Measurements from ENCODE around the gene WNT3A.

WNT3A gene

DNA sequence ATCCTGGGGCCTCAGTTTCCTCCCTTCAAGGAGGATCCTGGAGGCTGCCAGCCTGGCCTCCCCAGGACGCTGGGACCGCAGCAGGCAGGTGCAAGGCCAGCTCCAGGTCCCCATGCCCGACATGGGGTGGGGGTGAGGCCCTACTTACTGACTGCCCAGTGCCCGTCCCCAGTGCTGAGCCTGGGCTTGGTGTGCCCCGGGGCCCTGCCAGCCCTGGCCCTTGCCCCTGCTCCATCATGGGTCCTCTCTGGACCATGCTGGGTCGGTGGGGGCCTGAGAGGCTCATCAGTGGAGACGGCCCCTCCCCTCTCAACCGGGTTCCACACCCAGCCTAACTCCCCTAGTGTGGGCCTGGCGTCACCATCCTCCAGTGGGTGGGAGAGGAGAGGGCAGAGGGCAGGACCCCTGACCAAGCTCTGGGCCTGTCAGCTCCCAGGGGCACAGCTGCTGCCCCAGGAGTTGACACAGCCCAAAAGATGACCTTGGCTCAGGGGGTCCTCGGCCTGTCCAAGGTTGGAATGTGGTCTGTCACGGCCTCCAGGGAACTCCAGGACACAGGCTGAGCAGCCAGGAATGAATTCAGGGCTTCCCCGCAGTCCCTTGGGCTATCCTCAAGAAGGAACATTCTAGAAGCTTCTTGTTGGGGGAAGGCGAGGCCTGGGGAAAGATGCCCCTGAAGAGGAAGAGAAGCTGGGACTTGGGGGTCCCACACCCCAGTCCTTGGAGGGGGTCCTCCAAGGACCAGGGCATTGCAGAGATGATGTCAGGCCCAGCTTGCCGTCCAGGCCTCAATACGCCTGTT lies 58.1 kb downstream of the WNT3A start:
- Histone ChIP-seq H3K36me3 (ENCODE audit: control insufficient read depth, insufficient read depth, low read length) (no peaks in the 10 kb centered on the region), H3K9me3 (ENCODE audit: control insufficient read depth, insufficient read depth, low read length) (no peaks in the 10 kb centered on the region), H3K27me3 (ENCODE audit: control insufficient read depth, insufficient read depth, low read length) (peaks cover 35% of the 10 kb centered on the region), H3K4me1 (ENCODE audit: control insufficient read depth, insufficient read depth, low read length) (no peaks in the 10 kb centered on the region), H3K4me3 (ENCODE audit: low read length) (no peak overlapping the region), H3K27ac (ENCODE audit: low read length) (no peak overlapping the region)
- WGBS (ENCODE audit: insufficient coverage, insufficient read length), result no CpG with 5 or more reads among the region's 15 CpGs
- no peak for DNase-seq (ENCODE audit: low read depth, low spot score)

DNA sequence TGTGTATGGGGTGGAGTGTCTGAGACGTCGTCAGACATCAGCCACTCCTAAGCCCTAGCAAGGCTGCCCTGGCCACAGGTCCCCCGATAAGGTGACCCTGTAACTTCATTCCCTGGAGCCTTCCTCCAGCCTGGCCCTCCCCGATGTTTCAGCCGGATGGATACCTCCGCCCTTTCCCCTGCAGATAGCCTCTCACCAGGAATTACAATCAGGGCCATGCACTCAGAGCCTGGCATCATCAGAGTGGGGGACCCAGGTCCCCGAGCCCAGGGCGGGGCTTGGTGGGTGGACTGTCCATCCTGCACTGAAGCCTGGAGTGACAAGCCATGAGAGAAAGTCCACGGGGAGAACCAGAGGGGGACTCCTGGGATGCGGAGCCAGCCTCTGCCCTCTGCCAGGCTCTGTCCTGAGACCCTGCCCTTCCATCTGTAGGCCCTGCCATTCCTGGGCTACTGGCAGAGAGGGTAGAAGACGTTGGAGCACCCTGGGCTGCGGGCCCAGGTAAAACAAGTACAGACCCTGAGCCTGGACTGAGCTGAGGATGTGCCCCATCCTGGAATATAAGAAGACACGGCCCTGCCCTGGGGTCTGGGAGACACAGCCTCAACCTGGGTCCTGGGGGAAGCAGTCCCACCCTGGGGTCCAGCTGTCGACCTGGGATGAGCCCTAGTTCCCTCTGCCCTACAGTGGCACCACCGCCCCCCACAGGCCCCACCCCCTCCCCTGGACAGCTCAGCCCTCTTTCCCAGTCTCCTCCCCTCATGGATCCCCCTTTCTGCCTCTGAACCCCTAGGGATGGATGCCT lies 58.9 kb downstream of the WNT3A start:
- Histone ChIP-seq H3K36me3 (ENCODE audit: control insufficient read depth, insufficient read depth, low read length) (no peaks in the 10 kb centered on the region), H3K27ac (ENCODE audit: low read length) (no peak overlapping the region), H3K4me3 (ENCODE audit: low read length) (no peak overlapping the region), H3K4me1 (ENCODE audit: control insufficient read depth, insufficient read depth, low read length) (no peaks in the 10 kb centered on the region), H3K27me3 (ENCODE audit: control insufficient read depth, insufficient read depth, low read length) (peaks cover 41% of the 10 kb centered on the region), H3K9me3 (ENCODE audit: control insufficient read depth, insufficient read depth, low read length) (no peaks in the 10 kb centered on the region)
- no CpG with 5 or more reads among the region's 15 CpGs for WGBS (ENCODE audit: insufficient coverage, insufficient read length)
- DNase-seq (ENCODE audit: low read depth, low spot score), result no peak

GRCh38 chr1:228066416-228066815 lies 59.6 kb downstream of the WNT3A start:
- Histone ChIP-seq H3K4me3 (ENCODE audit: low read length) (no peak overlapping the region), H3K27ac (ENCODE audit: low read length) (no peak overlapping the region), H3K27me3 (ENCODE audit: control insufficient read depth, insufficient read depth, low read length) (peaks cover 46% of the 10 kb centered on the region), H3K4me1 (ENCODE audit: control insufficient read depth, insufficient read depth, low read length) (no peaks in the 10 kb centered on the region), H3K9me3 (ENCODE audit: control insufficient read depth, insufficient read depth, low read length) (no peaks in the 10 kb centered on the region), H3K36me3 (ENCODE audit: control insufficient read depth, insufficient read depth, low read length) (no peaks in the 10 kb centered on the region)
- no peak for DNase-seq (ENCODE audit: low read depth, low spot score)
- WGBS (ENCODE audit: insufficient coverage, insufficient read length), result no CpG with 5 or more reads among the region's 4 CpGs

GRCh38 chr1:228066891-228067654 lies 60.3 kb downstream of the WNT3A start:
- DNase-seq (ENCODE audit: low read depth, low spot score), result no peak
- Histone ChIP-seq H3K27ac (ENCODE audit: low read length) (no peak overlapping the region), H3K4me3 (ENCODE audit: low read length) (no peak overlapping the region), H3K36me3 (ENCODE audit: control insufficient read depth, insufficient read depth, low read length) (no peaks in the 10 kb centered on the region), H3K4me1 (ENCODE audit: control insufficient read depth, insufficient read depth, low read length) (no peaks in the 10 kb centered on the region), H3K9me3 (ENCODE audit: control insufficient read depth, insufficient read depth, low read length) (no peaks in the 10 kb centered on the region), H3K27me3 (ENCODE audit: control insufficient read depth, insufficient read depth, low read length) (peaks cover 49% of the 10 kb centered on the region)
- WGBS (ENCODE audit: insufficient coverage, insufficient read length), result no CpG with 5 or more reads among the region's 10 CpGs

DNA sequence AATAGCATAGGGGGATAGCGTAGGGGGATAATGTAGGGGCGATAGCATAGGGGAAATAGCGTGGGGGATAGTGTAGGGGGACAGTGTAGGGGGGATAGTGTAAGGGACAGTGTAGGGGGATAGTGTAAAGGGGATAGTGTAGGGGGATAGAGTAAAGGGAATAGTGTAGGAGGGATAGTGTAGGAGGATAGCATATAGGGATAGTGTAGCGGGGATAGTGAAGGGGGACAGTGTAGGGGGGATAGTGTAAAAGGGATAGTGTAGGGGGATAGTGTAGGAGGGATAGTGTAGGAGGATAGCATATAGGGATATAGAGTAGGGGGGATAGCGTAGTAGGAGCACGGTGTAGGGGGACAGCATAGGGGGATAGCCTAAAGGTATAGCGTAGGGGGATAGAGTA lies 61.6 kb downstream of the WNT3A start:
- no peak overlapping the region for H3K4me3 ChIP-seq (ENCODE audit: low read length)
- WGBS (ENCODE audit: insufficient coverage, insufficient read length), result 100% methylated on average over 6 of the region's 7 CpGs
- no peaks in the 10 kb centered on the region; the same call in 1 of the 2 replicates for H3K36me3 ChIP-seq (ENCODE audit: control insufficient read depth, insufficient read depth, low read length)
- no peaks in the 10 kb centered on the region; the same call in 1 of the 2 replicates for H3K9me3 ChIP-seq (ENCODE audit: control insufficient read depth, insufficient read depth, low read length)
- H3K27me3 ChIP-seq (ENCODE audit: control insufficient read depth, insufficient read depth, low read length), result peaks cover 61% of the 10 kb centered on the region
- no peaks in the 10 kb centered on the region; the same call in 1 of the 2 replicates for H3K4me1 ChIP-seq (ENCODE audit: control insufficient read depth, insufficient read depth, low read length)
- DNase-seq (ENCODE audit: low read depth, low spot score), result no peak
- H3K27ac ChIP-seq (ENCODE audit: low read length), result no peak overlapping the region

GRCh38 chr1:228070173-228070572 lies 63.4 kb downstream of the WNT3A start:
- Histone ChIP-seq H3K27me3 (ENCODE audit: control insufficient read depth, insufficient read depth, low read length) (peaks cover 63% of the 10 kb centered on the region), H3K4me3 (ENCODE audit: low read length) (no peak overlapping the region), H3K9me3 (ENCODE audit: control insufficient read depth, insufficient read depth, low read length) (no peaks in the 10 kb centered on the region; the same call in 1 of the 2 replicates), H3K27ac (ENCODE audit: low read length) (no peak overlapping the region), H3K4me1 (ENCODE audit: control insufficient read depth, insufficient read depth, low read length) (no peaks in the 10 kb centered on the region; the same call in 1 of the 2 replicates), H3K36me3 (ENCODE audit: control insufficient read depth, insufficient read depth, low read length) (no peaks in the 10 kb centered on the region; the same call in 1 of the 2 replicates)
- WGBS (ENCODE audit: insufficient coverage, insufficient read length), result 100% methylated on average over 2 of the region's 2 CpGs
- no peak for DNase-seq (ENCODE audit: low read depth, low spot score)

DNA sequence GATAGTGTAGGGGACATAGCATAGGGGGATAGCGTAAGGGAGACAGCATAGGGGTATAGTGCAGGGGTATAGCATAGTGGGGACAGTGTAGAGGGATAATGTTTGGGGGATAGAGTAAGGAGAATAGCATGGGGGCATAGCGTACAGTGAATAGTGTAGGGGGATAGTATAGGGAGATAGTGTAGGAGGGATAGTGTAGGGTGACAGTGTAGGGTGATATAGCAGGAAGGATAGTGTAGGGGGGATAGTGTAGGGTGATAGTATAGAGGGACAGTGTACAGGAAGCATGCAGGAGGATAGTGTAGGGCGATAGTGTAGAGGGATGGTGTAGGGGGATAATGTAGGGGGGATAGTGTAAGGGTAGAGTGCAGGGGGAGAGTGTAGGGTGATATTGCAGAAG lies 64.1 kb downstream of the WNT3A start:
- Histone ChIP-seq H3K4me1 (ENCODE audit: control insufficient read depth, insufficient read depth, low read length) (no peaks in the 10 kb centered on the region; the same call in 1 of the 2 replicates), H3K27me3 (ENCODE audit: control insufficient read depth, insufficient read depth, low read length) (peaks cover 62% of the 10 kb centered on the region), H3K36me3 (ENCODE audit: control insufficient read depth, insufficient read depth, low read length) (no peaks in the 10 kb centered on the region; the same call in 1 of the 2 replicates), H3K9me3 (ENCODE audit: control insufficient read depth, insufficient read depth, low read length) (no peaks in the 10 kb centered on the region; the same call in 1 of the 2 replicates), H3K4me3 (ENCODE audit: low read length) (no peak overlapping the region), H3K27ac (ENCODE audit: low read length) (no peak overlapping the region)
- DNase-seq (ENCODE audit: low read depth, low spot score), result no peak
- WGBS (ENCODE audit: insufficient coverage, insufficient read length), result 100% methylated on average over 3 of the region's 3 CpGs

- H3K4me3 ChIP-seq (ENCODE audit: low read length), result no peak overlapping the region
- H3K27me3 ChIP-seq (ENCODE audit: control insufficient read depth, insufficient read depth, low read length), result peaks cover 54% of the 10 kb centered on the region
- H3K27ac ChIP-seq (ENCODE audit: low read length), result no peak overlapping the region
- no peaks in the 10 kb centered on the region; the same call in 1 of the 2 replicates for H3K36me3 ChIP-seq (ENCODE audit: control insufficient read depth, insufficient read depth, low read length)
- H3K9me3 ChIP-seq (ENCODE audit: control insufficient read depth, insufficient read depth, low read length), result no peaks in the 10 kb centered on the region; the same call in 1 of the 2 replicates
- 100% methylated on average over 3 of the region's 7 CpGs for WGBS (ENCODE audit: insufficient coverage, insufficient read length)
- no peaks in the 10 kb centered on the region; the same call in 1 of the 2 replicates for H3K4me1 ChIP-seq (ENCODE audit: control insufficient read depth, insufficient read depth, low read length)
- no peak for DNase-seq (ENCODE audit: low read depth, low spot score)
Measured at GRCh38 chr1:228071839-228072657, 65.2 kb downstream of the WNT3A start.

DNA sequence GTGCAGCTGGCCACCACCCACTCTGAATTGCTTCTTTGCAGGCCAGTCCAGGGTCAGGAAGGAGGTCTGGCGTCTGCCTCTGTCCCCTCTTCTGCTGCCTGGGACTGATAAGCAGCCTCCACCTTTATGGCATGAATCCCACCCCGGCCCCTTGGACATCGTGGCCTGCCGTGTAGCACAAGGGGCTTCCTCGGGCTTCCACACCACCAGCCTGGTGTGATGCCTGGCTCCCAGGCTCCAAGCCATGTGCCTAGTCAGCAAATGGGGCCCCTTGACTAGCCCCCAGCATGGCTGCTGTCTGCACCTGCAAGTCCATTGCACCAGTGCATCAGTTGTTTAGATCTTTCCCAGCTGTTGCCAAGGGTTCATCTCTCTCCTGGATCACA lies 65.9 kb downstream of the WNT3A start:
- Histone ChIP-seq H3K36me3 (ENCODE audit: control insufficient read depth, insufficient read depth, low read length) (no peaks in the 10 kb centered on the region; the same call in 1 of the 2 replicates), H3K27me3 (ENCODE audit: control insufficient read depth, insufficient read depth, low read length) (peaks cover 53% of the 10 kb centered on the region), H3K4me1 (ENCODE audit: control insufficient read depth, insufficient read depth, low read length) (no peaks in the 10 kb centered on the region; the same call in 1 of the 2 replicates), H3K9me3 (ENCODE audit: control insufficient read depth, insufficient read depth, low read length) (no peaks in the 10 kb centered on the region; the same call in 1 of the 2 replicates), H3K4me3 (ENCODE audit: low read length) (no peak overlapping the region), H3K27ac (ENCODE audit: low read length) (no peak overlapping the region)
- WGBS (ENCODE audit: insufficient coverage, insufficient read length), result no CpG with 5 or more reads among the region's 5 CpGs
- no peak for DNase-seq (ENCODE audit: low read depth, low spot score)
